HG03095 (cell line): ENCODE data around the gene EEF2K.
"Not testable (repeated sequence)": the region's sequence is repeated elsewhere in the genome, so short reads cannot be mapped to it uniquely, and the experiment has no call there.

Experiments
- ATAC-seq: cut with Tn5 transposase; IDR thresholded peaks from one replicate; pipeline ENCODE4 v1.9.1; 2021; ENCODE audit warnings: moderate library complexity; ENCODE audit not compliant: unreplicated experiment

Gene EEF2K

DNA sequence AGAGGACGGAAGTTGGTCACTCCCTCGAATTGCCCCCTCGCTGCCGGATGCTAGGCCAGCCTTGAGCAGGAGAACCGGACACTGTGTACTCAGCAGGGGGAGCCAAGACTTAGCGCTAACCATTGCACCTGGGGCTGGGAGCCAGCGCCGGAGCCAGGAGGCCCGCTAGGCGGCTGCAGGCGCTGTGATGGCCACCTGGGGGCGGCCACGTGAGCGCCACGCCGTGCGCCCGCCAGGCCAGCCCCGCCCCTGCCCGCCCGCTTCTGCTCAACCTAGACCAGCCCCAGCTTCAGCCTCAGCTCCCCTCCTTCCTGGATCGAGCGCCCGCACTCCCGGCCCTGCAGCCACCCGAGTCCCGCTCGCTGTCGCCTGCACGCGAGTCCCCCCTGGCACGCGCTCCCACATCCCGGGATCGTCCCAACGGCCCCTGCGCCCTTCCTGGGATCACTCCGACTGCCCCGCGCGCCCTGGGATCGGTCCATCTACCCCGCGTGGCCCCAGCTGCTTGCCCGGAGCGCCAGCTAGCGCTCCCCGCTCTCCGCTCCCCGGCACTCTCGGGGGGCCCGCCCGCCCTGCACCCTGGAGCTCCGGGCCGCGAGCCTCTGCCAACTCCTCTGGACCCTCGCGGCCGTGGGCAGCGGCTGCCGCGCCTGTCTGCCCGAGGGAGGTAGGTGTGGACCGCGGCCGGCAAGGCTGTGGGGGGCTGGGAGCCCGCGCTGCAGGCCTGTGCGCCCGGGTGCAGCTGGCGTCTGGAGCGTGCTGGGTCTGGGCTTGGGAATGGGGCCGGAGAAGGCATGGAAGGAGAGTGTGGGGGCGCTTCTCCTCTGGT lies at the start of gene EEF2K:
Gene EEF2K (plus strand): TSS at position 266 of the 829 bp plus-strand sequence. CDS start 19,452 bp downstream, outside the sequence.
- peak; percentile 63 for ATAC-seq

GRCh38 chr16:22161401-22161800 lies 44.7 kb upstream of the EEF2K start:
- no peak for ATAC-seq

DNA sequence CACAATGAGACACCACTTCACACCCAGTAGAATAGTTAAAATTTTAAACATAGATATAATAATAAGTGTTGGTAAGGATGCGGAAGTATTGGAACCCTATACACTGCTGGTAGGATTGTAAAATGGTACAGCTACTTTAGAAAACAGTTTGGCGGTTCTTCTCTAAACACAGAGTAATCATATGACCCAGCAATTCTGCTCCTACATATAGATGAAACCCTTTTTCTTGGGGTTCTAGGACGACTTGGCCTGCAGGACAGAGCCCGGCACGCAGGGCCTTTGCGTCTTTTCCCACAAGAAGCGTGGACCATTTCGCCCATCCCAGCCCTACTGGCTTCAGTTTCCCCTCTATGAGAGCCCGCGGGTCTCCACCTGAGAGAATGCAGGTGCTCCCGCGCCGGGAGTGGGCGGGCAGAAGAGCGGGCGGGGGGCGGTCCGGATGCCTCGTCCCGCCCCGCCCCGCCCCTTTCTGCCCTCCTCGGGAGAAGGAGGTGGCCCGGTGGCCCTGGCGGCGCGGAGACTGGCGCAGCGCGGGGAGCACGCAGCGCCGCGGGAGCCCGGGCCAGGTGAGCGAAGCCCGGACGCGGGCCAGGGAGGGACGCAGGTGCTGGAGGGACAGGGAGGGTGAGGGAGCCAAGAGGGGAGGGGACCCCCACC lies 44.0 kb upstream of the EEF2K start, which contains the start of gene SDR42E2:
Gene SDR42E2 (plus strand): TSS at position 508 of the 657 bp plus-strand sequence. CDS start 3,077 bp downstream, outside the sequence.
- no peak for ATAC-seq

- no peak for ATAC-seq
Measured at GRCh38 chr16:22162656-22163009, 43.4 kb upstream of the EEF2K start.

DNA sequence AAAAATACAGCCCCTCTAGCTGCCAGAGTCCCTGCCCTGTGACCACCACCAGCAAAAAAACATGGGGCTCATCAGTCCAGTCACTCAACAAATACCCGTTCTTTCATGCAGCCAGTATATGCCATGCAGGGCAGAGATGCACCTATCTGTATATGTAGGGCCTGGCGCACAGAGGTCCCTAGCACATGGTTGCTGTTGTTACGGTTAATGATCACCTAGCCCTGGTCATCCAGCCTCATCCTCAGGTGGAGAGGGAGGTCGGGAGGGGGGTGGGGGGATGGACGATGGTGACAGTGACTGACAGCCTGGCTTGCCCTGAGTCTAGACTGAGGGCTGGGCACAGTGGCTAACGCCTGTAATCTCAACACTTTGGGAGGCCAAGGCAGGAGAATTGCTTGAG lies 42.3 kb upstream of the EEF2K start:
- ATAC-seq, result no peak

DNA sequence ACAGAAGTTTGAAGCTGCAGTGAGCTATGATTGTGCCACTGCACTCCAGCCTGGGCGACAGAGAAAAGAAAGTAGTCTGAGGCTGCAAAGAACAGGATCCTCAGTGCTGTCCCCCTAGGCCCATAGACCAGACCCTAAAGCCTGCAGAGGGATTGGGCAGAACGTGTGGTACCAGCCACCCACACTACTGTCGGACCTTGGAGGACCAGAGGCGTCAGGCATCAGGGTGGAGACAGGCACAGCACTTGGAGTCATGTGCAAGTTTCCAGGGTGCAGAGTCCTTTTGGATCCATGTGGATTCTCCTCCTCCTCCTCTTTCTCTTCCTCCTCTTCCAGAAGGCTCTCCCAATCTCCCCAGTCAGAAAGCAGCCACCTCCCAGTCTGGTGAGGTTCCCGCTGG lies 41.6 kb upstream of the EEF2K start:
- no peak for ATAC-seq

- no peak for ATAC-seq
Measured at GRCh38 chr16:22165508-22166285, 40.4 kb upstream of the EEF2K start.

DNA sequence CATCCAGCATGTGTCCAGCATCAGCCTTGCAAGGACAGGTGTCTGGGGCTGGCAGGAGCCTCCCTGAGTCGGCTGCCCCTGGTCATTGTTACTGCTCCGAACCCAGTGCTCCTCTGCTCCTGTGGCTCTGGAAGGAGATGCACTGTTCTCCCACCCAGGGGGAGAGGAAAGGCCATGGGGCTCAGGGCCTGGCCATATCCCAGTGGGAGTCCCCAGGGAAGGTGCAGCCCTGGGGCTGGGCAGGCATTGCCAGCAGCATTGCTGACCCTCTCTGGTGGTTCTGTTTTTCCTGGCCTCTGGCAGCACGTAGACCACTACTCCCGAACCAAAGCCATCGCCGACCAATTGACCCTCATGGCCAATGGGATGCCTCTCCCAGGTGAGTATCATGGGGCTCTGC lies 34.1 kb upstream of the EEF2K start:
- no peak for ATAC-seq

GRCh38 chr16:22172642-22173041 lies 33.4 kb upstream of the EEF2K start:
- ATAC-seq, result not testable (repeated sequence)

- no peak for ATAC-seq
Measured at GRCh38 chr16:22174642-22175041, 31.4 kb upstream of the EEF2K start.

GRCh38 chr16:22177968-22178930 lies 27.8 kb upstream of the EEF2K start:
- ATAC-seq, result no peak

DNA sequence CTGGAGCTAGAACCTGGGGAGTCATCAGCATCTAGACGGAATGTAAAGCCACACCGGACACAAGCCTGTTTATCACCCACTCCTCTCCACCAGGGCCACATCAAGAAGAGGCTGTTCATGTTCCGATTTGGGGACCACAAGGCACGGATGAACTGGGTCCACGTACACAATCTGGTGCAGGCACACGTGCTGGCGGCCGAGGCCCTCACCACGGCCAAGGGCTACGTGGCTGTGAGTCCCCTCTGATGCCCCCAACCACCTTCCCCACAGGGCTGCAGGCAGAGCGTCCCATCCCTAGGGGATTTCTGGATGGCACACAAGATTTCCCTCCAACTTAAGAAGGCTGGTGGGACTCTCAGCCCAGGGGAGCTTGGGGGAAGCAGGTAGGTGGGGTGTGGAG lies 24.7 kb upstream of the EEF2K start:
- no peak for ATAC-seq

DNA sequence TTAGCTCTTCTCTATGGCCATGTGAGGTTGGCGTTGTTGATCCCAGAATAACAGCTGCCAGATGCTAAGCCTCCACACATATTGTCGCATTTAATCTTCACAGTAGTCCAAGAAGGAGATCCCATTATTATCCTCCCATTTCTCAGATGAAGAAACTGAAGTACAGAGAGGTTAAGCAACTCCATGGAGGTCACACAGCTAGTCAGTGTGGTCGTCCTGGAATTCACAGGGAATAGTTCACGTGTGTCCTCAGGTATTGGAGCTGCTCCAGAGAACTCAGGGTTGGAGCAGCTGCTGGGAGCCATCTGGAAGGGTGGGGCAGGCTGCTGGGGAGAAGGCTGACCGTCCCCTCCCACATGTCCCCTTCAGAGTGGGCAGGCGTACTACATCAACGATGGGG lies 24.2 kb upstream of the EEF2K start:
- no peak for ATAC-seq

DNA sequence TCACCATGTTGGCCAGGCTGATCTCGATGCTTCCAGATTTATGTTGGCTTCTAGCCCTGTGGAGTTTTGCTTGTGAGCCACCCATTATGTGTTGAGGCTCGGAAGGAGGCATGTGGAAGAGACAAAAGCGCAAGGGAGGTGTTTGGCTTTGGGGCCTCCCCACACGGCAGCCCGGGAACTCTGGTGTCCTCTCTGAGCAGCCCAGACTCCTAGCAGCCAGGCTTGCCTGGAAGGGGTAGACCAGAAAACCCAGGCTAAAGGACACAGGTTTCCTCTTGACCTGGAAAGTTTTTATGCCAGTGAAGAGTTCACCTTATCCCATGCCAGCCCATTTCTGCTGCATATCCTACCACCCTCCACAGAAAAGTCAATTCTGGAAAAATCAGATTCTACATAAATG lies 22.7 kb upstream of the EEF2K start:
- ATAC-seq, result no peak

- no peak for ATAC-seq
Measured at GRCh38 chr16:22183901-22184614, 22.0 kb upstream of the EEF2K start.

- ATAC-seq, result no peak
Measured at GRCh38 chr16:22184615-22184968, 21.5 kb upstream of the EEF2K start.

- ATAC-seq, result no peak
Measured at GRCh38 chr16:22186517-22186916, 19.6 kb upstream of the EEF2K start.

GRCh38 chr16:22188267-22188594 lies 17.8 kb upstream of the EEF2K start:
- ATAC-seq, result no peak

DNA sequence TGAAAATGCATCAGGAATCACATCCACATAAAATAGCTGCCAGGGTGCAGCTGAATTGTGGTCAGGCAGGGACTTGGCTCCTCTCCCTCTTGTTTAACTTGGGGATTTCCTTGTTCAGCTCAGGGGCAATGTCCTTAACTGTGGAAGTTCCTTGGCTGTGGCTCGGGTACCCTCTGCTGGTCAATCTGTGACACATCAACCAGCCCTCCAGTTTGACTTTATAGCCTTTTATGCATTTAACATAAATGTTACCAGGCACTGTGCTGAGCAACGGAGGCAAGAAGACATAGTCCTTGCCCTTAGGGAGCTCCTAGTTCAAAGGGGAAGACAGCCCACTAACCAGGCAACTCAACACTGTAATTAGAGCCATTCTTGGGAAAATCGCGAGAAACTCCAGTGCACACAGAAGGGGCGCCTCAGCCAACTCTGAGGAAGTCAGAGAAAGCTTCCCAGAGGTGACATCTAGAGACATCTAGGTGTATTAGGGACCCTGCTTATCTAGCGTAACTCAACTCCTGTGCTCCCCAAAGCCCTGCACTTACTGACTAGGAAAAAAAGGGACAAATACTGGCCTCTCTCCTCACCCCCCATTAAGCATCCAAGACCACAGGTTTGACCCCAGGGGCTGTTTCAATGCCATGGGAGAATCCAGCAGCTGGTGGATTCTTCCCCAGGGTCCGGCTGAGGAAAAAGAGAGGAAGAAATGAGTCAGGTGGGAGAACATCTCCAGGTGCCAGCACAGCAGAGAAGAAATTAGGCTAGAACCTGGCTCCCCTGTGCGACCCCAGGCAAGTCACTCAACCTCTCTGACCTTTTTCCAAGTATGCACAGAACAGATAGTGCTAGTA lies 17.3 kb upstream of the EEF2K start:
- no peak for ATAC-seq
